Right hindlimb (tissue), 1 donor: ENCODE measurements around the gene ZNF446.
"Not testable (repeated sequence)": the region's sequence is repeated elsewhere in the genome, so short reads cannot be mapped to it uniquely, and the experiment has no call there.

Experiments used
- DNase-seq: peaks from one replicate; pipeline ENCODE4 v3.0.0-alpha.2; 2018

The ZNF446 gene

DNA sequence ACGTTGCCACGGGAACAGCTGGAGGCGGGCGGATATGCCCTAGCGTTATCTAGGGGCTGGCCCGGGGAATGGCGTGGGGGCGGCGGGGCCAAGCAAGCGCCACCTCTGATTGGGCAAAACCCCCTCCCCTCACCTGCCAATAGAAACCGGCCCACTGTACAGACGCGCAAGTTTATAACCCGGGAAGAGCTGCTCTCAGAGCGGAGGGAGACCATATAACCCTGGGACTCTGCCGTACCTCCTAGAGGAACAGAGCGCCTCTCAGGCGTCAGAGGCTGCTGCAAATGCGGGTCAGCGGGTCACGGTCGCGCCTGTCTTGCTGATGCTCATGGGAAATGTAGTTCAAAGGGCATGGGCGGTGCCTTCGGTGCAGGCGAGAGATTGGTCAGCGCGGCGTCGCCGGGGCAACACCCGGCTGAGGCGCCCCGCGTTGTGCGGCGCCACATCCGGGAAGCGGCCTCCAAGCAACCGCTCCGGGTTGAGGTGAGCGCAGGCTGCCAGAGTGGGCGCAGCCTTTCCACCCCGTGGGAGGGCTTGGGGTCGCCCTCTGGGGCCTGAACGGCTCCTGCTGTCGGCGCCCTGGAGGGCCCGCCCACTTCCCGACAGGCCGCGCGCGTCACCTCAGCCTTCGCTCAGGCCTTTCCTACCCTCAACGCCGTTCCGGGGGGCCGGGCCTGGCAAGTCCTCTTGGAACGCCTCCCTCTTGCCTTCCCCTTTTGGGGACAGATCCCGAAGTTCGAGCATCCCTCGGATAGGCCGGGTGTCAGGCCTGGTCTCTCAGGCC is at the start of gene ZNF446:
TSS of gene ZNF446 (plus strand) at position 639 of the 784 bp plus-strand sequence. CDS start 867 bp downstream, outside the sequence.
- DNase-seq, result peak; percentile 98

- no peak for DNase-seq
Observed at GRCh38 chr19:58428617-58429016, 47.5 kb upstream of the ZNF446 start.

GRCh38 chr19:58429745-58430144 is 46.4 kb upstream of the ZNF446 start:
- no peak for DNase-seq

DNA sequence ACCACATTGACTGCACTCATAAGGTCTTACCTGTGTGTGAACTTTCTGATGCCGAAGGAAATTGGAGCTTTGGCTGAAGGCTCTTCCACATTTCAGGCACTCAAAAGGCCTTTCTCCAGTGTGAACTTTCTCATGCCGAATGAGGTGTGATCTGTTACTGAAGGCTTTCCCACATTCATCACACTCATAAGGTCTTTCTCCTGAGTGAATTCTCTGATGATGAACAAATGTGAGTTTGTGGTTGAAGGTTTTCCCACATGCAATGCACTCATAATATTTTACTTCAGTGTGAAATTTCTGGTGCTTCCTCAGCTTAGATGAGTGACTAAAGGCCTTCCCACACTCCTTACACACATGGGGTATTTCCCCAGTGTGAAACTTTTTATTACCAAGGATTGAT is 41.9 kb upstream of the ZNF446 start:
- DNase-seq, result no peak

DNA sequence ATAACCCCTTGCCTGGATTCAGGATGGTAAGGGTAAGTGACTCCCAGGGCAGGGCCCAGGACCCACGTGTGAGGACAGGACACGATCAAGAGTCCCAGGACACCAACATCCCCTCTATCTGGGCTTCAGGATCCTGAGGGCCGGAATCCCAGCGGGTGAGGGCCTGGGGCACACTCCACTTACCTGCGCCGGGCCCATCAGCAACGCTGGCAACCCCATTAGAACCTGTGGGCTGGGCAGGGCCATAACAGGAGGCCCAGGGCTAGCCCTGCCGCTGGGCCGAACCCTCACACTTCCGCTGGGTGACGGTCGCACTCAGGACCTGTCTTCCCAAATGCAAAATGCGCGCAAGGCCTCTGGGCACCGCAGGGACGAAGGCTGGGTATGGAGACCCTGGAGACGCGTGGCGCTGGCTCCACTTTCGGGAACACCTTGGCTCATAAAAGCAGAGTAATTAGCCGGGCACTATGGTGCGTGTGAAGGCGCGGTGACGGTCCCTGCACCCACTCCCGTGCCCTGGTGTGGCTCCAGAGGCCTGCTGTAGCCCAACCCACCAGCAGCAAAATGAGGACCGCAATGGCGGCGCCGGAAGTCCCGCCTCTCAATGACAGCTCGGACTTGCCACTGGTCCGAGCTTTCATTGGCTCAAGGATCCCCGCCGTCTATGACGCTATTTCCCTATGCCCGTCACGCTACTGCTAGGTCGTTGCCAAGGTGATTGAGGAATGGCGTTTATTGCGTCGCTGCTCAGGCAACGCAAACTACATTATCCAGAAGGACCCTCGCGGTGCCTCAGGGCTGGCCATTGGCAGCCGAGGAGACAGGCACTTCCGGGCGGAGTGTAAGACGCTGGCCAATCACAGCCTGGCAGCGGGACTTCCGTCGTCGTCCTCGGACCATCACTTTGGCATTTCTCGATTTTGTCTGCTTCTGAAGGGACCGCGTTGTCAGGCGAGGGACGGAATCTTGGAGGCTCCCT is 36.3 kb upstream of the ZNF446 start, which contains the start of gene ZNF132:
TSS of gene ZNF132 (minus strand) at position 578 of the 979 bp plus-strand sequence. CDS start at position 246, 332 bp downstream.
- peak; percentile 99 for DNase-seq

DNA sequence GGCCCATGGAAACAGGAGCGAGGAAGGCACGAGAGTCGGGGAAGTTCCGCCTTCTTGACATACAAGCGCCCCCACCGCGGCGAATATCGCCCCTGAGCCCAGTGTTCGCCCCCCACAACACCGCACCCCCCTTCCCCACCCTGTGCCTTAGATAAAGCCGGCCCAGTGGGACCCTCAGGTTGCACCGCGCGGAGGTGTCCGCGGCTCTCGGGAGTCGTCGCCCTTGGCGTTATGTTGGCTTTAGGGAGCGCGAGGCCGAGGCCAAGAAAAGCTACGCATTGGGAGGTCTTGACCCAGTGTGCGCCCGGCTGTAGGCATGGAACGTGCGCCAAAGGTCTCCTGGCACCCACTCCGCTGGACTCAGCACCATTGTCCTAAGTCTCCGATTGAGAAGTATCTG is 35.6 kb upstream of the ZNF446 start:
- no peak for DNase-seq

GRCh38 chr19:58442986-58443385 is 33.2 kb upstream of the ZNF446 start:
- not testable (repeated sequence) for DNase-seq

DNA sequence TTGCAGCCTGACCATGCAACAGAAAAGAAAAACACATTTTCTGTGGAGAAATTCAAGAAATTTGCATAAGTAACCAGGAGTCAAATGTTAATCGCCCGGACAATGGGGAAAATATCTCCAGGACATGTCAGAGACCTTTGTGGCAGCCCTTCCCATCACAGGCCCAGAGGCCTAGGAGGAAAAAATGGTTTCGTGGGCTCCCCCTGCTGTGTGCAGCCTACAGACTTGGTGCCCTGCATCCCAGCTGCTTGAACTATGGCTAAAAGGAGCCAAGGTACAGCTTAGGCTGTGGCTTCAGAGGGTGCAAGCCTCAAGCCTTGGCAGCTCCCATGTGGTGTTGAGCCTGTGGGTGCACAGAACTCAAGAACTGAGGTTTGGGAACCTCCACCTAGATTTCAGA is 27.3 kb upstream of the ZNF446 start:
- not testable (repeated sequence) for DNase-seq

DNA sequence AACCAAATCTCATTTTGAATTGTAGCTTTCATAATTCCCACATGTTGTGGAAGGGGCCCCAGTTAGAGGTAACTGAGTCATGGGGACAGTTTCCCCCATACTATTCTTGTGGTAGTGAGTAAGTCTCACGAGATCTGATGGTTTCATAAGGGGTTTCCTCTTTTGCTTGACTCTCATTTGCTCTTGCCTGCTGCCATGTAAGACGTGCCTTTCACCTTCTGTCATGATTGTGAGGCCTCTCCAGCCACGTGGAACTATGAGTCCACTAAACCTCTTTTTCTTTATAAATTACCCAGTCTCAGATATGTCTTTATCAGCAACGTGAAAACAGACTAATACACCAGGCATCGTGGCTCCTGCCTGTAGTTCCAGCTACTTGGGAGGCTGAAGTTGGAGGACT is 26.2 kb upstream of the ZNF446 start:
- DNase-seq, result not testable (repeated sequence)

DNA sequence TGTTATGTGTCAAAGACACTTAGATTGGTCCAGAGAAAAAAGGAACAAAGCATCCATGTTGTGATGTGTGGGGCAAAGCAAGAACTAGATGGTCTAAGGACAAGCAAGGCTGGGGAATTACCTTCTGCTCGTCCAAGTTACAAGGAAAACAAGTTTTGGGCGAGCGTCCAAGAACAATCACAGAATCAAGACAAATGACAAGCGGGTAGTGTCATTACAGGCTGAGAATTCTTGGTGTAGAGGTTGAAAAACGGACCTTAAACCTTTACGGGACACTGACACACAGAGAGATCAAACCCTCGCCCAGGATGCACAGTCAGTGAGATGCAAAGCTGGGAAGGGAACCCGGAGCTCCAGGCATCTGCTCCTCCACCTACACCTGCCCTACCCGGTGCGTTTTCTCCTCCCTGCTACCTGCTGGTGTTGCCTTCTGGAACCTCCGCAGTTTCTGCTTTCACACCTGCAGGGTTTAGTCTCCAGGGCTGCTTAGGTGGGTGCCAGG is 25.2 kb upstream of the ZNF446 start:
- no peak for DNase-seq

DNA sequence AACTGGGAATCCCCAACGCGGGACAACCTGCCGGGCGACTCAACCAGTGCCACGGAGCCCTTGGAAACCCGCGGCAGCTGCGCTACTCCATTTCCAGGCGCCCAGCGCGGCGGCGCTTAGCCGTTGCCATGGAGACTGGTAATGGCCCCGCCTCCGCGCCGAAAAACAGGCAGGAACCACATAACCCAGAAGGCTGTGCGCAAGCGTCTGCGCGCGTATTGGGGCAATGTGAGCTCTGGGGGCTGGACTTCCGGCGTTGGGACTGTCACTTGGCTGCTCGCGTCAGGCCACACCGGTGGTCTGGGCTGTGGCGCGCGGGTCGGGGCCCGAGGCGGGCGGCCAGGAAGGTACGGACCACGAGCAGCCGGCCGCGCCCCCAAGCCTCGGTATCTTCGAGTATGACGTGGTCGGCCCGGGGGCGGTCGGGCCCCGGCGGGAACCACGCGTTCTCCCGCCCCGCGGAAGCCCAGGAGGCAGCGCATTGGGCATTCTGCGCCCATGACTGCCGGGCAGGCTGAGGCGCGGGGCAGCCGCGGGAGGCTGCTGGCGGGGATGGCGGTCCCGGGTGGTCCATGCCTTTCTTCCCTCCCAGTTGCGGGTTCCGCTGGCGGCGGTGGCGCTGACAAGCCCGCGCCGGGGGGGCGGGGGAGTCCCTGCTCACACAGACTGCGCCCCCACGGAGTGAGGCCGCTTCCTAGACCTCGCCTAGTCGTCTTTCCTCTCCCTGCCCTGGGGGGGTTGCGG is 24.6 kb upstream of the ZNF446 start, which contains the start of gene ZNF324B:
TSS of gene ZNF324B (plus strand) at position 265 of the 744 bp plus-strand sequence. CDS start 2,080 bp downstream, outside the sequence.
- peak; percentile 97 for DNase-seq

DNA sequence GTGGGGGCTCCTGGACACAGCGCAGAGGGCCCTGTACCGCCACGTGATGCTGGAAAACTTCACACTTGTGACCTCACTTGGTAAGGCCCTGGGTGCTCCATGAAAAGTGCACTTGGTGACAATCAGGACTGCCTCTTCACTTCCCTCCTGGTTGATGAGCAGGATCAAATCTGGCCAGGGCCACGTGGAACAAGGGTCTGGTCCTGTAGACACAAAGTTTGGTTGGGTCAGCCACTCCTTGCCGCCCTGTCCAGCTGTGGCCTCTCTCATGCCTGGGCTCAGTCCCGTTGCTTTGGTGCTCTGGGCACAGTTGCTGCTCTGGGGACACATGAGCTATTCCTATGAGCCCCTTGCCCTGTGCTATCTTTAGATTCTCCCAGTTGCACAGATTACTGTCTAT is 22.4 kb upstream of the ZNF446 start:
- DNase-seq, result no peak

- DNase-seq, result no peak
Observed at GRCh38 chr19:58455306-58455705, 20.8 kb upstream of the ZNF446 start.

- DNase-seq, result no peak
Observed at GRCh38 chr19:58456111-58456510, 20.0 kb upstream of the ZNF446 start.

DNA sequence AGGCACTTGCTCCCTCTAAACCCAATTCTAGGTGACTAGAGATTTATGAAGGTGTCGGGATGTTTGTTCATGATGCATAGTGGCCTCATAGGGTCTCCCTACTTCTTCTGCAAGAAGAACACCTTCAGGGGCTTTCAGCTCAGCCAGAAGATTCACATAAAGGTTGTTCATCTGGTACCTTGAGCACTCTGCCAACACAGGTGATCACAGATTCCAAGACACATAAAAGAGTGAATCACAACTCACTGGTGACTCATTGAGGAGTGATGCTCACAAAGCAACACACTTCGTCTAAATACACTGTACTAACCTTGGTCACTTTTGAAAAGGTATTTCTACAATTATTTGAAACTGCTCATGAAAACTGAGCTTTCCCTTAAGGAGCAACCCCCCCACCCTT is 16.1 kb upstream of the ZNF446 start:
- DNase-seq, result no peak

- DNase-seq, result no peak
Observed at GRCh38 chr19:58466089-58466759, 9.9 kb upstream of the ZNF446 start.

DNA sequence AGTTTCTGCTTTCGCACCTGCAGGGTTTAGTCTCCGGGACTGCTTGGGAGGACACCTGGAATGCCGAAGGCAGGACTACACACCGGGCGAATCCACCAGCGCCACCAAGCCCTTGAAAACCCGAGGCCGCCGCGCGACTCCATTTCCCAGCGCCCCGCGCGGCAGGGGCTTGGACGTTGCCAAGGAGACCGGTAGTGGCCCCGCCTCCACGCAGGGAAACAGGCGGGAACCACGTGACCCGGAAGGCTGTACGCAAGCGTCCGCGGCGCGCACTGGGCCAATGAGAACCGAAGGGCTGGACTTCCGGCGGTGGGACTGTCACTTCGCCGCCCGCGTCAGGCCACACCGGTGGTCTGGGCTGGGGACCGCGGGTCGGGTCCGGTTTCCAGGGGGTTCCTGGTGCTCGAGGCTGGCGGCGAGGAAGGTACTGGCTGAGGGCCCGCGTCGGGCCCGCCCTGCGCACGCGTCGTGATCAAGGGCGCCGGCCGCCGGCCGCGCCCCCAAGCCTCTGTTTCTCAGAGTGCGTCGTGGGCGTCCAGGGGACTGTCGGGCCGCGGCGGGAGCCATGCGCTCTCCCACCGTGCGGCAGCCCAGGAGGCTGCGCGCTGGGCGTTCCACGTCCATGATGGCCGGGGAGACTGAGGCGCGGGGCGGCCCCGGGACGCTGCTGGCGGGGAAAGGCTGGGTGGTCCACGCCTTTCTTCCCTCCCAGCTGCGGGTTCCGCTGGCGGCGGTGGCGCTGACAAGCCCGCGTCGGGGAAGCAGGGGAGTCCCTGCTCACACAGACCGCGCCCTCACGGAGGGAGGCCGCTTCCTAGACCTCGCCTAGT is 9.2 kb upstream of the ZNF446 start, which contains the start of gene ZNF324:
TSS of gene ZNF324 (plus strand) at position 321 of the 830 bp plus-strand sequence. CDS start 2,106 bp downstream, outside the sequence.
- DNase-seq, result peak; percentile 98

DNA sequence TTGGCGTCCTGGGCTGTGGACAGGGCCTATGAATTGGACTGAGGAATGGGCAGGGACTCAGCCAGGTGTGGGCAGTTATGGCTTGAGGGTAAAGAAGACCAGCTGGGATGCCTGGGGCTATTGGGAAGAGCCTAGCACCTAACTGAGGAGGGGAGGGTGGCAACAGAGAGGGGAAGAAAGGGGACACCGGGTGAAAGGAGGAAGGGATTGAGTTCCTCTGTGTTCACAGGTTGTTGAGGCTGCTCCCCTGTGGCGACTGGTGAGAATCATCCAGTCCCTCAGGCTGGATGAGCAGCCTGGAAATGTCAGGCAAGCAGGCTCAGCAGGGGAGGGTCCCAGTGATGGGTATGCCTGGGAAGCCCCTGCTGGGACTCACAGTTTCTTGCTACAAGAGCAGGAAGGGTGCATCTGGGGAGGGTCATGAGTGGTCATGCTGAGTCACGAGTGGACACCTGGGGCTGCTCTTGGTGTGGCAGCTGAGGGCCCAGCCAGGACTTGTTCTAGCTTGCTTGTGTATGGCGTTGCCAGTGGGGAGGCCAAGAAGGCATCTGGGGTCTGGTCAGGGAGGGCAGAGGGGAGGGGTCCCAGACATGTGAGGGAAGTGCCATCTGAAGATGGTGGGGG is 7.8 kb upstream of the ZNF446 start:
- no peak for DNase-seq

DNA sequence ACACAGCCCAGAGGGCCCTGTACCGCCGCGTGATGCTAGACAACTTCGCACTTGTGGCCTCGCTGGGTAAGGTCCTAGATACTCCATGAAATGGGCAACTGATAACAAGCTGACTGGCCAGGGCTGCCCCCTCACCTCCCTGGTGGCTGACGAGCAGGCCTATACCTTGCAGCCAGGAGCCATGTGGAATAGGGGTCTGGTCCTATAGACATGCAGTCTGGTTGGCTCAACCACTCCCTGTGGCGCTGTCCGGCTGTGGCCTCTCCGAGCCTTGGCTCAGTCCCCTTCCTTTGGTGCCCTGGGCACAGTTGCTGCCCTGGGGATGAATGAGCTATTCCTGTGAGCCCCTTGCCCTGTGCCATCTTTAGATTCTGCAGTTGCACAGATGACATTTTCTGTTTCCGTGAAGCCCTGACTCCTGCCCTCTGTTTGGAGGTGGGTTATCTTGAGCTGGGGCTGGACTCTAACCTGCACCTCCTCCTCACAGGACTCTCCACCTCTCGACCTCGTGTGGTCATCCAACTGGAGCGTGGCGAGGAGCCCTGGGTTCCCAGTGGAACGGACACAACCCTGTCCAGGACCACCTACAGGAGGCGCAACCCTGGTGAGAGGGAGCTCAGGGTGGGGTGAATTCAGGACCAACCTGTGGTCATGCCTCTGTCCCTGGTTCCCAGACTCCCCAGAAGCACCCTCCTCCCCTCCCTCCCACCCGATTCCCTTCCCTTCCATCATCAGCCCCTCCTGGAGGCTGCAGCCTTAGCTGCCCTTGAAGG is 6.7 kb upstream of the ZNF446 start:
- no peak for DNase-seq
